Keratinocyte (primary cell): ENCODE measurements around the gene RSPRY1. TPM values are rescaled to one million over a fixed set of nuclear protein-coding genes. Genes with fewer than 3 reads are reported as not detected.

ENCODE experiments used
- DNase-seq: peaks from one replicate; pipeline ENCODE4 v3.0.0-alpha.2; 2011; ENCODE audit warnings: low read depth, missing footprints, low spot score
- FAIRE-seq: peaks from 2 replicates; lab custom pipeline; 2011; peaks lifted over from hg19 to GRCh38; lab: Jason Lieb, UNC
- H2AFZ ChIP-seq: 2 replicates; pipeline ENCODE4 v1.6.0; 2012; ENCODE audit warnings: low read length, control low read depth, inconsistent platforms; ENCODE audit not compliant: control insufficient read depth
- H3K27ac ChIP-seq: 2 replicates; pipeline ENCODE4 v1.5.1; 2011; ENCODE audit warnings: low read length; ENCODE audit not compliant: control insufficient read depth, insufficient read depth
- H3K27me3 ChIP-seq: 3 replicates; pipeline ENCODE4 v1.6.0; 2011; ENCODE audit warnings: low read length; ENCODE audit not compliant: control insufficient read depth, insufficient read depth; ENCODE audit errors: extremely low read depth
- H3K36me3 ChIP-seq, 2 experiments: 2 replicates in 1 of 2; 3 replicates in 1 of 2; pipeline ENCODE4 v1.5.1; 2011; ENCODE audit warnings: low read length in 2 of 2, mild to moderate bottlenecking in 1 of 2; ENCODE audit not compliant: control insufficient read depth in 2 of 2, insufficient read depth in 2 of 2; ENCODE audit errors: extremely low read depth in 1 of 2
- H3K4me1 ChIP-seq: 3 replicates; pipeline ENCODE4 v1.5.1; 2011; ENCODE audit warnings: low read length; ENCODE audit not compliant: control insufficient read depth, insufficient read depth; ENCODE audit errors: extremely low read depth
- H3K4me2 ChIP-seq: 3 replicates; pipeline ENCODE4 v1.6.0; 2011; ENCODE audit warnings: low read depth, low read length; ENCODE audit not compliant: control insufficient read depth, insufficient read depth; ENCODE audit errors: extremely low read depth
- H3K4me3 ChIP-seq, 3 experiments: fragments of 200-600 bp in 1 of 3; sonication (generic) in 1 of 3; 2 replicates in 2 of 3; 3 replicates in 1 of 3; pipeline ENCODE4 v1.5.1; 2011 to 2016; ENCODE audit warnings: low read length in 3 of 3, mild to moderate bottlenecking in 3 of 3, control low read depth in 2 of 3, inconsistent platforms in 1 of 3, low read depth in 1 of 3, mixed read lengths in 1 of 3, mixed run types in 1 of 3, moderate library complexity in 1 of 3; ENCODE audit not compliant: control insufficient read depth in 2 of 3, insufficient read depth in 2 of 3; ENCODE audit errors: extremely low read depth in 1 of 3
- H3K79me2 ChIP-seq: 2 replicates; pipeline ENCODE4 v1.6.0; 2012; ENCODE audit warnings: low read length; ENCODE audit not compliant: control insufficient read depth, insufficient read depth
- H3K9ac ChIP-seq: 3 replicates; pipeline ENCODE4 v1.6.0; 2011; ENCODE audit warnings: low read length; ENCODE audit not compliant: control insufficient read depth, insufficient read depth; ENCODE audit errors: extremely low read depth
- H3K9me1 ChIP-seq: 3 replicates; pipeline ENCODE4 v1.6.0; 2011; ENCODE audit warnings: low read length; ENCODE audit not compliant: control insufficient read depth, insufficient read depth; ENCODE audit errors: extremely low read depth
- H3K9me3 ChIP-seq: 2 replicates; pipeline ENCODE4 v1.5.1; 2012; ENCODE audit warnings: low read depth, low read length; ENCODE audit not compliant: control insufficient read depth
- H4K20me1 ChIP-seq: 3 replicates; pipeline ENCODE4 v1.6.0; 2011; ENCODE audit warnings: low read length; ENCODE audit not compliant: control insufficient read depth, insufficient read depth; ENCODE audit errors: extremely low read depth
- EZH2 ChIP-seq: IDR thresholded peaks from one replicate; pipeline ENCODE4 v1.6.1; 2012; ENCODE audit warnings: inconsistent platforms, mild to moderate bottlenecking, low read length, moderate library complexity
- dilution Hi-C: fragments of 300-500 bp; cut with MboI; formaldehyde crosslinking; loops from one replicate; pipeline ENCODE4 v1.7.0; 2020; ENCODE audit warnings: low sequenced_read_pairs; ENCODE audit not compliant: extremely low pct_ligation_motif_present
- polyA plus RNA-seq, 5 experiments: library from polyadenylated mRNA; depleted of rRNA in 3 of 5; stranded (reverse) in 3 of 5; stranded (forward) in 1 of 5; unstranded in 1 of 5; fragments of >200 nt; gene quantifications; 1 replicate in 1 of 5; 2 replicates in 3 of 5; 3 replicates in 1 of 5; pipeline versions ENCODE4 v1.2.1 to v1.2.3, GENCODE V29; 2011 to 2012; ENCODE audit warnings: missing spikeins in 2 of 5, low read depth in 1 of 5, low replicate concordance in 1 of 5
- TF ChIP-seq, protein P1 (sequence below), 3 experiments: IDR thresholded peaks in 1 of 3; conservative IDR thresholded peaks in 1 of 3; optimal IDR thresholded peaks in 1 of 3; 2 replicates in 2 of 3; 3 replicates in 1 of 3; pipeline versions ENCODE3 to v1.5.1; 2011; ENCODE audit warnings: low read length in 3 of 3, mild to moderate bottlenecking in 3 of 3, moderate library complexity in 2 of 3, control low read depth in 1 of 3, inconsistent platforms in 1 of 3; ENCODE audit not compliant: insufficient read depth in 2 of 3; ENCODE audit errors: extremely low read depth in 1 of 3

Gene RSPRY1
- polyA plus RNA-seq, 1 donor (not counting 4 experiments of a cell fraction or from before 2014, with no cell fraction given) = 42.2 TPM

- H3K9me1 ChIP-seq = peaks cover 2% of the 10 kb centered on the region
- no peak overlapping the region for H3K27ac ChIP-seq
- H3K79me2 ChIP-seq = no peaks in the 10 kb centered on the region
- no peaks in the 10 kb centered on the region for H4K20me1 ChIP-seq
- TF ChIP-seq, protein P1, sequence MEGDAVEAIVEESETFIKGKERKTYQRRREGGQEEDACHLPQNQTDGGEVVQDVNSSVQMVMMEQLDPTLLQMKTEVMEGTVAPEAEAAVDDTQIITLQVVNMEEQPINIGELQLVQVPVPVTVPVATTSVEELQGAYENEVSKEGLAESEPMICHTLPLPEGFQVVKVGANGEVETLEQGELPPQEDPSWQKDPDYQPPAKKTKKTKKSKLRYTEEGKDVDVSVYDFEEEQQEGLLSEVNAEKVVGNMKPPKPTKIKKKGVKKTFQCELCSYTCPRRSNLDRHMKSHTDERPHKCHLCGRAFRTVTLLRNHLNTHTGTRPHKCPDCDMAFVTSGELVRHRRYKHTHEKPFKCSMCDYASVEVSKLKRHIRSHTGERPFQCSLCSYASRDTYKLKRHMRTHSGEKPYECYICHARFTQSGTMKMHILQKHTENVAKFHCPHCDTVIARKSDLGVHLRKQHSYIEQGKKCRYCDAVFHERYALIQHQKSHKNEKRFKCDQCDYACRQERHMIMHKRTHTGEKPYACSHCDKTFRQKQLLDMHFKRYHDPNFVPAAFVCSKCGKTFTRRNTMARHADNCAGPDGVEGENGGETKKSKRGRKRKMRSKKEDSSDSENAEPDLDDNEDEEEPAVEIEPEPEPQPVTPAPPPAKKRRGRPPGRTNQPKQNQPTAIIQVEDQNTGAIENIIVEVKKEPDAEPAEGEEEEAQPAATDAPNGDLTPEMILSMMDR (optimal IDR thresholded peaks at IDR 0.05 in 1 of 3, IDR thresholded peaks at IDR 0.05 in 1 of 3, conservative IDR thresholded peaks at IDR 0.05 in 1 of 3; ENCODE audit: extremely low read depth in 1 of 3, insufficient read depth in 2 of 3, low read length in 3 of 3) = no peak
- no peak for TF ChIP-seq EZH2
- no peak for FAIRE-seq
- H2AFZ ChIP-seq = no peak overlapping the region
- no peaks in the 10 kb centered on the region for H3K27me3 ChIP-seq
- no peak overlapping the region for H3K4me2 ChIP-seq
- H3K9ac ChIP-seq = no peak overlapping the region
- H3K4me3 ChIP-seq = no peak overlapping the region
- peaks cover 25% of the 10 kb centered on the region for H3K4me1 ChIP-seq
- dilution Hi-C loops = no loop called here
- no peaks in the 10 kb centered on the region for H3K36me3 ChIP-seq
- no peak for DNase-seq
- H3K9me3 ChIP-seq = no peaks in the 10 kb centered on the region
These were observed 42.8 kb upstream of the RSPRY1 start for GRCh38 chr16:57143149-57143921.

GRCh38 chr16:57144027-57144426, 42.1 kb upstream of the RSPRY1 start:
- no peak for FAIRE-seq
- Histone ChIP-seq H4K20me1 (no peaks in the 10 kb centered on the region), H3K79me2 (no peaks in the 10 kb centered on the region), H3K4me3 (no peak overlapping the region), H2AFZ (no peak overlapping the region), H3K9me3 (no peaks in the 10 kb centered on the region), H3K27me3 (no peaks in the 10 kb centered on the region), H3K36me3 (peaks cover 0 to 3% of the 10 kb centered on the region in 2 experiments), H3K9me1 (peaks cover 5% of the 10 kb centered on the region), H3K27ac (no peak overlapping the region), H3K4me1 (peaks cover 26% of the 10 kb centered on the region), H3K9ac (no peak overlapping the region), H3K4me2 (no peak overlapping the region)
- no peak for DNase-seq
- TF ChIP-seq EZH2 = no peak
- dilution Hi-C loops = no loop called here
